Measurements from ENCODE around the gene TOPBP1.

TOPBP1 gene

DNA sequence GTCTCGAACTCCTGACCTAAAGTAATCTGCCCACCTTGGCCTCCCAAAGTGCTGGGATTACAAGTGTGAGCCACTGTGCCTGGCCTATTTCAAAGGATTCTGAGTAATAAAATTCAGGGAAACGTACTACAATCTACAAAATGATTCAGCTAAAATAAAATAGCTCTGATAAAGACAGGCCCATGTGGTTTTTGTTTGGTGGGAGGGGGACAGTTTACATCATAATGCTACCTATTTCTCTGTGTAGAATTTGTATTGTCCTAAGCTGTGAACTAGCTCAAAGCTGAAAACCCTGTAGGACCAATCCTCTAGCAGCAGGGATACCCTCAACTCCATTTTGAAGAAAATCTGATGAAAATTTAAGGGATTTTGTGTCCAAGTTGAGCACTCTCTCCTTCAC, 62.5 kb downstream of the TOPBP1 start:
- Histone ChIP-seq H3K4me2 (ENCODE audit: insufficient read depth, low read length) (no peak overlapping the region), H4K20me1 (ENCODE audit: insufficient read depth, low read length) (no peaks in the 10 kb centered on the region), H3K27me3 (ENCODE audit: insufficient read depth, low read length, poor library complexity) (no peaks in the 10 kb centered on the region), H3K79me2 (ENCODE audit: insufficient read depth, low read length) (peaks cover 1% of the 10 kb centered on the region; the same call in 1 of the 2 replicates), H3K9me3 (ENCODE audit: insufficient read depth, low read length, severe bottlenecking) (no peaks in the 10 kb centered on the region), H3K36me3 (ENCODE audit: insufficient read depth, low read length) (peaks cover 45% of the 10 kb centered on the region), H3K27ac (ENCODE audit: low read length) (no peak overlapping the region), H3K4me1 (ENCODE audit: insufficient read depth, low read length) (no peaks in the 10 kb centered on the region), H3K4me3 (ENCODE audit: low read depth in 1 of 2, low read length in 2 of 2) (no peak overlapping the region), H3K9ac (ENCODE audit: low read depth, low read length) (no peak overlapping the region), H2AFZ (ENCODE audit: low read depth, low read length) (no peak overlapping the region)
- DNase-seq (no peak), ATAC-seq (ENCODE audit: insufficient read depth, low read depth) (no peak)
- TF ChIP-seq CTCF (IDR thresholded peaks at IDR 0.05; ENCODE audit: borderline replicate concordance, extremely low read depth, low read length, poor library complexity, severe bottlenecking), result no peak
- TF ChIP-seq EZH2 (IDR thresholded peaks at IDR 0.05; ENCODE audit: borderline replicate concordance, low read depth, low read length, severe bottlenecking), result no peak

DNA sequence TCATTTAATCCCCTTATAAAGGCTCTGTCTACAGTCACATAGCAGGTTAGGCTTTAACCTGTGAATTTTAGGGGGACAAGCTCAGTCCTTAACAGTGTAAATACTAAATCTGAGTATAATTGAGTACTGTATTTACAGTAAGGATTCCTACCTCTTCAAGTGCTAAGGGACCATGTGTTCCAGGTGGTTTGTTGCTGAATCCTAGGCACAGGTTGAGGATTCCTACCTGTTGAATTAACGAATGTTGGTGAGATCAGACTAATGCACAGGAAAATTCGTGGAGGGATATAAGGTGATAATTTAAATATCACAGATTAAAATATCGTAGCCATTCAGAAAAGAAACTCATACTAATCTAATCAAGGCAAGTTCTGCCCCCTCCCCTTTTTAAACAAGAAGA, 63.3 kb downstream of the TOPBP1 start:
- Histone ChIP-seq H3K9ac (ENCODE audit: low read depth, low read length) (no peak overlapping the region), H3K4me2 (ENCODE audit: insufficient read depth, low read length) (no peak overlapping the region), H3K9me3 (ENCODE audit: insufficient read depth, low read length, severe bottlenecking) (no peaks in the 10 kb centered on the region), H3K27ac (ENCODE audit: low read length) (no peak overlapping the region), H3K36me3 (ENCODE audit: insufficient read depth, low read length) (peaks cover 39% of the 10 kb centered on the region), H3K79me2 (ENCODE audit: insufficient read depth, low read length) (no peaks in the 10 kb centered on the region), H3K4me1 (ENCODE audit: insufficient read depth, low read length) (no peaks in the 10 kb centered on the region), H3K27me3 (ENCODE audit: insufficient read depth, low read length, poor library complexity) (no peaks in the 10 kb centered on the region), H4K20me1 (ENCODE audit: insufficient read depth, low read length) (no peaks in the 10 kb centered on the region), H3K4me3 (ENCODE audit: low read depth in 1 of 2, low read length in 2 of 2) (no peak overlapping the region), H2AFZ (ENCODE audit: low read depth, low read length) (no peak overlapping the region)
- no peak for DNase-seq
- TF ChIP-seq EZH2 (IDR thresholded peaks at IDR 0.05; ENCODE audit: borderline replicate concordance, low read depth, low read length, severe bottlenecking) (no peak), CTCF (IDR thresholded peaks at IDR 0.05; ENCODE audit: borderline replicate concordance, extremely low read depth, low read length, poor library complexity, severe bottlenecking) (no peak)
- 0 out of 3 replicates have a peak, but pooled peaks have one; percentile 39 for ATAC-seq (ENCODE audit: insufficient read depth, low read depth)

- TF ChIP-seq EZH2 (IDR thresholded peaks at IDR 0.05; ENCODE audit: borderline replicate concordance, low read depth, low read length, severe bottlenecking) (no peak), CTCF (IDR thresholded peaks at IDR 0.05; ENCODE audit: borderline replicate concordance, extremely low read depth, low read length, poor library complexity, severe bottlenecking) (no peak)
- no peaks in the 10 kb centered on the region for H3K27me3 ChIP-seq (ENCODE audit: insufficient read depth, low read length, poor library complexity)
- H3K4me3 ChIP-seq (ENCODE audit: low read depth in 1 of 2, low read length in 2 of 2), result no peak overlapping the region
- no peak overlapping the region for H3K4me2 ChIP-seq (ENCODE audit: insufficient read depth, low read length)
- ATAC-seq (ENCODE audit: insufficient read depth, low read depth), result no peak
- H4K20me1 ChIP-seq (ENCODE audit: insufficient read depth, low read length), result no peaks in the 10 kb centered on the region
- H3K9me3 ChIP-seq (ENCODE audit: insufficient read depth, low read length, severe bottlenecking), result no peaks in the 10 kb centered on the region
- peaks cover 13% of the 10 kb centered on the region for H3K36me3 ChIP-seq (ENCODE audit: insufficient read depth, low read length)
- H2AFZ ChIP-seq (ENCODE audit: low read depth, low read length), result no peak overlapping the region
- no peaks in the 10 kb centered on the region for H3K4me1 ChIP-seq (ENCODE audit: insufficient read depth, low read length)
- no peak overlapping the region for H3K9ac ChIP-seq (ENCODE audit: low read depth, low read length)
- H3K27ac ChIP-seq (ENCODE audit: low read length), result no peak overlapping the region
- no peaks in the 10 kb centered on the region for H3K79me2 ChIP-seq (ENCODE audit: insufficient read depth, low read length)
- DNase-seq, result no peak
Measured at GRCh38 chr3:133595341-133595740, 66.4 kb downstream of the TOPBP1 start.

GRCh38 chr3:133593243-133593642, 68.5 kb downstream of the TOPBP1 start:
- H4K20me1 ChIP-seq (ENCODE audit: insufficient read depth, low read length), result peaks cover 11% of the 10 kb centered on the region; the same call in 1 of the 2 replicates
- TF ChIP-seq CTCF (IDR thresholded peaks at IDR 0.05; ENCODE audit: borderline replicate concordance, extremely low read depth, low read length, poor library complexity, severe bottlenecking), result no peak
- TF ChIP-seq EZH2 (IDR thresholded peaks at IDR 0.05; ENCODE audit: borderline replicate concordance, low read depth, low read length, severe bottlenecking), result no peak
- H3K9ac ChIP-seq (ENCODE audit: low read depth, low read length), result no peak overlapping the region
- no peak overlapping the region for H3K4me2 ChIP-seq (ENCODE audit: insufficient read depth, low read length)
- no peaks in the 10 kb centered on the region for H3K27me3 ChIP-seq (ENCODE audit: insufficient read depth, low read length, poor library complexity)
- peaks cover 16% of the 10 kb centered on the region for H3K36me3 ChIP-seq (ENCODE audit: insufficient read depth, low read length)
- no peaks in the 10 kb centered on the region for H3K79me2 ChIP-seq (ENCODE audit: insufficient read depth, low read length)
- H3K9me3 ChIP-seq (ENCODE audit: insufficient read depth, low read length, severe bottlenecking), result no peaks in the 10 kb centered on the region
- DNase-seq (no peak), ATAC-seq (ENCODE audit: insufficient read depth, low read depth) (no peak)
- no peaks in the 10 kb centered on the region for H3K4me1 ChIP-seq (ENCODE audit: insufficient read depth, low read length)
- H3K4me3 ChIP-seq (ENCODE audit: low read depth in 1 of 2, low read length in 2 of 2), result no peak overlapping the region
- H2AFZ ChIP-seq (ENCODE audit: low read depth, low read length), result no peak overlapping the region
- no peak overlapping the region for H3K27ac ChIP-seq (ENCODE audit: low read length)

Measured in DND-41 (cell line).